Measurements from ENCODE around the gene MAP3K13. TPM values are rescaled to one million over a fixed set of nuclear protein-coding genes. Genes with fewer than 3 reads are reported as not detected.

MAP3K13 gene
- total RNA-seq, 1 experiment from 2014 or later, result 10.6 TPM

DNA sequence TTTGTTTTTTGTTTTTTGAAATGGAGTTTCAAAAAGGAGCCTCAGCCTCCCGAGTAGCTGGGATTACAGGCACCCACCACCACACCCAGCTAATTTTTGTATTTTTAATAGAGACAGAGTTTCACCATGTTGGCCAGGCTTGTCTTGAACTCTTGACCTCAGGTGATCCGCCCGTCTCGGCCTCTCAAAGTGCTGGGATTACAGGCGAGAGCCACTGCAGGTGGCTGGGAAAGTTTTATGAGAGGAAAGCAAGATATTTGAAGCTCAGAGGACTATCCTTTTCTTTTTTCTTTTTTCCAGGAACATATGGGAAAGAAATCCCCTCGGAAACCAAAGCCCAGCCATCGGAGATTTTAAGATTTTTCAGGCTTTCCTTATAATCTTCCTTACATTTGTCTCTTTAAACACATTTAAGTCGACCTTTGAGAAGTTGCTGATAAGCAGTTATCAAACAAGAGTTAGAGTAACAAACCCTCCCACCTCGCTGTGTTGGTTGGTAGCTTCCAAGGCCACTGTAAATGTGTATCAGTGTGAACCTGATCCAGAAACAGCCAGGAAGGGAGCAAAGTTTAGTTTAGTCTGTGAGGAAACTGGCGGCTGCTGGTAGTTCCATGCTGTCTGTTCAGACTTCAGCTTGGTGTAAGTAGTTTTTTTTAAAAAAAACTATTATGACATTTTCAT is 34.5 kb upstream of the MAP3K13 start:
- no peak overlapping the region for H4K91ac ChIP-seq (ENCODE audit: insufficient read length, low read depth, low read length)
- no peak for DNase-seq
- H3K14ac ChIP-seq (ENCODE audit: insufficient read depth, low read length), result no peak overlapping the region
- no peaks in the 10 kb centered on the region for H3K79me1 ChIP-seq (ENCODE audit: insufficient read depth, low read depth, low read length, poor library complexity, severe bottlenecking)
- no peak overlapping the region for H2BK120ac ChIP-seq (ENCODE audit: low read depth, low read length, poor library complexity, severe bottlenecking)
- H3T11ph ChIP-seq (ENCODE audit: low read length), result no peak overlapping the region
- H3K18ac ChIP-seq (ENCODE audit: insufficient read length, low read depth, low read length), result no peak overlapping the region
- H3K4me1 ChIP-seq (ENCODE audit: insufficient read depth, low read length), result no peaks in the 10 kb centered on the region
- H2BK15ac ChIP-seq (ENCODE audit: low read depth, low read length), result no peak overlapping the region
- TF ChIP-seq, protein P1, sequence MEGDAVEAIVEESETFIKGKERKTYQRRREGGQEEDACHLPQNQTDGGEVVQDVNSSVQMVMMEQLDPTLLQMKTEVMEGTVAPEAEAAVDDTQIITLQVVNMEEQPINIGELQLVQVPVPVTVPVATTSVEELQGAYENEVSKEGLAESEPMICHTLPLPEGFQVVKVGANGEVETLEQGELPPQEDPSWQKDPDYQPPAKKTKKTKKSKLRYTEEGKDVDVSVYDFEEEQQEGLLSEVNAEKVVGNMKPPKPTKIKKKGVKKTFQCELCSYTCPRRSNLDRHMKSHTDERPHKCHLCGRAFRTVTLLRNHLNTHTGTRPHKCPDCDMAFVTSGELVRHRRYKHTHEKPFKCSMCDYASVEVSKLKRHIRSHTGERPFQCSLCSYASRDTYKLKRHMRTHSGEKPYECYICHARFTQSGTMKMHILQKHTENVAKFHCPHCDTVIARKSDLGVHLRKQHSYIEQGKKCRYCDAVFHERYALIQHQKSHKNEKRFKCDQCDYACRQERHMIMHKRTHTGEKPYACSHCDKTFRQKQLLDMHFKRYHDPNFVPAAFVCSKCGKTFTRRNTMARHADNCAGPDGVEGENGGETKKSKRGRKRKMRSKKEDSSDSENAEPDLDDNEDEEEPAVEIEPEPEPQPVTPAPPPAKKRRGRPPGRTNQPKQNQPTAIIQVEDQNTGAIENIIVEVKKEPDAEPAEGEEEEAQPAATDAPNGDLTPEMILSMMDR (conservative IDR thresholded peaks at IDR 0.05), result no peak
- H3K23me2 ChIP-seq (ENCODE audit: insufficient read length, low read depth, low read length, poor library complexity, severe bottlenecking), result no peaks in the 10 kb centered on the region
- Mint-ChIP-seq H3K27ac (no peak overlapping the region), H3K9me3 (no peaks in the 10 kb centered on the region), H3K27me3 (ENCODE audit: low read depth) (peaks cover 21% of the 10 kb centered on the region), H3K36me3 (ENCODE audit: insufficient read depth in 1 of 3, low read depth in 3 of 3) (no peaks in the 10 kb centered on the region), H3K4me3 (no peak overlapping the region; a peak in 1 of 5 replicates), H3K4me1 (no peaks in the 10 kb centered on the region)
- no peak overlapping the region for H4K5ac ChIP-seq (ENCODE audit: insufficient read length, low read depth, low read length)
- H3K27ac ChIP-seq (ENCODE audit: insufficient read length, low read depth, low read length), result no peak overlapping the region
- H3K4me2 ChIP-seq (ENCODE audit: insufficient read depth, insufficient read length, low read length), result no peak overlapping the region
- no peak overlapping the region for H2BK12ac ChIP-seq (ENCODE audit: insufficient read length, low read depth, low read length)
- H3K4ac ChIP-seq (ENCODE audit: low read depth, low read length), result no peak overlapping the region
- H3K56ac ChIP-seq (ENCODE audit: insufficient read length, low read depth, low read length), result no peak overlapping the region
- no peak overlapping the region for H2AFZ ChIP-seq (ENCODE audit: low read length)
- H4K8ac ChIP-seq (replicated peaks; ENCODE audit: insufficient read length, low read depth, low read length), result no peak overlapping the region
- H3K79me2 ChIP-seq (ENCODE audit: insufficient read depth, low read length), result no peaks in the 10 kb centered on the region
- no peak overlapping the region for H3K9ac ChIP-seq (ENCODE audit: extremely low read depth, insufficient read length, low read length)
- WGBS (ENCODE audit: extremely low coverage, insufficient read length, low lambda C conversion rate), result no CpG with 5 or more reads among the region's 10 CpGs
- H2AK5ac ChIP-seq (ENCODE audit: insufficient read length, low read length), result no peak overlapping the region
- H3K23ac ChIP-seq (ENCODE audit: insufficient read length, low read depth, low read length), result no peak overlapping the region
- H2BK5ac ChIP-seq (ENCODE audit: insufficient read length, low read length), result no peak overlapping the region
- no peaks in the 10 kb centered on the region for H3K9me3 ChIP-seq (ENCODE audit: control insufficient read depth, low read depth, low read length)
- H4K20me1 ChIP-seq (ENCODE audit: control insufficient read depth, insufficient read depth, insufficient read length), result no peaks in the 10 kb centered on the region
- H3K27me3 ChIP-seq (ENCODE audit: insufficient read depth, low read length), result no peaks in the 10 kb centered on the region
- H2BK20ac ChIP-seq (ENCODE audit: low read depth, low read length, poor library complexity, severe bottlenecking), result no peak overlapping the region

All from H9 (cell line).